Measurements from ENCODE around the gene D2HGDH.
"Not testable (repeated sequence)": the region's sequence is repeated elsewhere in the genome, so short reads cannot be mapped to it uniquely, and the experiment has no call there.

The D2HGDH gene

GRCh38 chr2:241724975-241725870 lies 9.2 kb upstream of the D2HGDH start:
- DNase-seq (ENCODE audit: low read depth), result no peak

- DNase-seq (ENCODE audit: low read depth), result no peak
Observed at GRCh38 chr2:241726459-241726858, 8.0 kb upstream of the D2HGDH start.

DNA sequence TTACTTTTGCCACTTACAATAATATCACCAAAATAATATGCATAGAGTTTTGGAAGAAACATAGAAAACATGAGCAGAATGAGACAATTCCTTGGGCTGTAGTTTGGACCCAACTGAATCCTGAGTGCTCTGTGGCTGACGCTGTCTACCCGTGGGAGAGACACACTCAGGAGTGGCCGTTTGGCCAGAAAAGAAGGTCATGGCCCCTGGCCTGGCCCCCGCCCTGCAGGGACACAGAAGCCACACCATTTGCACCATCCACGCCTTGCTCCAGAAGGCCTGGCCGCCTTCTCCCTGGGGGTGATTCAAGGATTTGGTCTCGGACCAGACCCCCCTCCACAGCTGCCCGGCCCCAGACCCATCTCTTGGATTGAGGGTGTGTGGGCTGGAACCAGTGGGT lies 6.4 kb upstream of the D2HGDH start:
- DNase-seq (ENCODE audit: low read depth), result no peak

GRCh38 chr2:241728627-241729026 lies 5.8 kb upstream of the D2HGDH start:
- no peak for DNase-seq (ENCODE audit: low read depth)

DNA sequence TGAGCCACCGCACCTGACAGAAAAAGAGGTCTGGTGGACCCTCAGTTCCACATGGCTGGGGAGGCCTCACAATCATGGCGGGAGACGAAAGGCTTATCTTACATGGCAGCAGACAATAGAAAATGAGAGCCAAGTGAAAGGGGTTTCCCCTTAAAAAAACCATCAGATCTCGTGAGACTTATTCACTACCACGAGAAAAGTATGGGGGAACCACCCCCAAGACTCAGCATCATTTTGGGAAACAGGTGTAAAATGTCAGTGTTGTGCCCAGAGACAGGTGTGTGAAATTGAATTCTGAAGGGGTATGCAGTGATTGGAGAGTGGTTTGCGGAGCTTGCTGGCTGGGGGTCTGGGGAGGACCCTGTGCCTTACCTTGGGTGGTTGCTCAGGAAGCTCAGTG lies 4.6 kb upstream of the D2HGDH start:
- DNase-seq (ENCODE audit: low read depth), result no peak

DNA sequence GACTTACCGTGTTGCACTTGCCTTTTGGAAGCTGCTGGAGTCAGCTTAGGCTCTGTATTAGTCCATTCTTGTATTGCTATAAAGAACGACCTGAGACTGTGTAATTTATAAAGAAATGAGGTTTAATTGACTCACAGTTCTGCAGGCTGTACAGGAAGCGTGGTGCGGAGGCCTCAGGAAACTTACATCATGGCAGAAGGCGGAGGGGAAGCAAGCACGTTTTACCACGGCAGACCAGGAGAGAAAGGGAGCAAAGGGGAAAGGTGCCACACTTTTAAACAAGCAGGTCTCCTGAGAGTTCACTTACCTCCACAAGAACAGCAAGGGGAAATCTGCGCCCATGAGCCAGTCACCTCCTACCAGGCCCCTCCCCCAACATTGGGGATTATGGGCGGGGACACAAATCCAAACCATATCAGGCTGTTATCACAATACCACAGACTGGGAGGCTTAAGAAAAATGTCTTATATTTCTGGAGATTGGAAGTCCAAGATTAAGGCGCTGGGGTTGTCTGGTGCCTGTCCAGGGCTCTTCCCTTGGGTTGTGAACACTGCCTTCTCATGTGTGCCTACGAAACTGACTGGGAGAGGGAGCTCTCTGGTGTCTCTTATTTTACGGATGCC lies 3.6 kb upstream of the D2HGDH start:
- no peak for DNase-seq (ENCODE audit: low read depth)

DNA sequence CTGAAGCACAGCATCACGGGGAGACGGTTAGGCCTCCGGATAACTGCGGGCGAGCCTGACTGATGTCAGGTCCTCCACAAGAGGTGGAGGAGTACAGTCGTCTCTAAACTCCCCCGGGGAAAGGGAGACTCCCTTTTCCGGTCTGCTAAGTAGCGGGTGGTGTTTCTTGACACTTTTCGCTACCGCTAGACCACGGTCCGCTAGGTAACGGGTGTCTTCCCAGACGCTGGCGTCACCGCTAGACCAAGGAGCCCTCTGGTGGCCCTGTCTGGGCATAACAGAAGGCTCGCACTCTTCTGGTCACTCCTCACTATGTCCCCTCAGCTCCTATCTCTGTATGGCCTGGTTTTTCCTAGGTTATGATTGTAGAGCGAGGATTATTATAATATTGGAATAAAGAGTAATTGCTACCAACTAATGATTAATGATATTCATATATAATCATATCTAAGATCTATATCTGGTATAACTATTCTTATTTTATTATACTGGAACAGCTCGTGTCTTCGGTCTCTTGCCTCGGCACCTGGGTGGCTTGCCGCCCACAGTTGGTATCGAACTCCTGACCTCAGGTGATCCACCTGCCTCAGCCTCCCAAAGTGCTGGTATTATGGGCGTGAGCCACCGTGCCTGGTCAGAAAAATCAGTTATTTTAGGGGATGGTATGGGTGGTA lies 1.8 kb upstream of the D2HGDH start:
- peak; percentile 6 for DNase-seq (ENCODE audit: low read depth)

GRCh38 chr2:241733391-241734207 lies 831 bp upstream of the D2HGDH start:
- DNase-seq (ENCODE audit: low read depth), result no peak

DNA sequence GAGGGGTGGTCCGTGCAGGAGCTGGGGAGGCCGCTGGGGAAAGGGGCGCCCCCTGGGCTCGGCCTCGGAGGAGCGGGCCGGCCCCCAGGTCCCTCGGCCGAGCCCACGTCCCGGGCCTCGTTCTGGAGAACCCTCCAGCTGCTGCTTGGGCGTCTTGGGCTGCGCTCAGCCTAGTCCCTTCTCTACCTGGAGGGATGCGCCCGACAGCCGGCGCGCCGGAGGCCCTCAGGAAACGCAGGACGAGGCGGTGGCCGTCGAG lies 293 bp upstream of the D2HGDH start:
- DNase-seq (ENCODE audit: low read depth), result no peak

- DNase-seq (ENCODE audit: low read depth), result no peak
Observed at GRCh38 chr2:241736111-241736510, 1.7 kb downstream of the D2HGDH start.

DNA sequence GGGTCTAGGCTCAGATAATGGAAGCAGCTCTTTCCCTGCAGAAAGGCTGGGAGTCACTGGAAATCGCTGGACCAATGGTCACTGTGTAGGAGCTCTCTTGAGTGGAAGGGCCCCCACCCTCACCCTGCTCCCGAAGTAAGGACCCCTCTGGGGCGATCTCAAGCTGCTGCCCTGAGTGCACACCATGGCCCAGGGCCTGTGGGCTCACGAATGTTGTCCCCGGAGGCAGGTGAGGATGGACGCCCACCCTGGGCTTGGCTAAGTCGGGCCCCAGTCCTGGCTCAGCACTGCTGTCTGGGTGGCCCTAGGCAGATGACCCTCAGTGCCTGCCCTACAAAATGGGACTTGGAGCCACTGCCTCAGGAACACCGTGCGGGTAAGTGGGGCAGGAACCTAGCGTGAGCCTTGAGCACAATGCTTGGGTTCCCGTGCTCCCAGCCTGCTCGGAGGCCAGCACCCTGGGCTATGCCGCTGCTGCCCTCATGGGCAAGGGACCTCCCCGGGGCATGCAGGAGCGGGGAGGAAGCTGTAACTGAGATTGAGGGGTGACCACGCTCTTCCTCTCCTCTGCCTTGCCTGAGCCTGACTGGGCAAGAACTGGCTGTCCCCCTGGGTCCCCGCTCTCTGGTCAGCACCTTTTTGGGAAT lies 3.7 kb downstream of the D2HGDH start:
- no peak for DNase-seq (ENCODE audit: low read depth)

DNA sequence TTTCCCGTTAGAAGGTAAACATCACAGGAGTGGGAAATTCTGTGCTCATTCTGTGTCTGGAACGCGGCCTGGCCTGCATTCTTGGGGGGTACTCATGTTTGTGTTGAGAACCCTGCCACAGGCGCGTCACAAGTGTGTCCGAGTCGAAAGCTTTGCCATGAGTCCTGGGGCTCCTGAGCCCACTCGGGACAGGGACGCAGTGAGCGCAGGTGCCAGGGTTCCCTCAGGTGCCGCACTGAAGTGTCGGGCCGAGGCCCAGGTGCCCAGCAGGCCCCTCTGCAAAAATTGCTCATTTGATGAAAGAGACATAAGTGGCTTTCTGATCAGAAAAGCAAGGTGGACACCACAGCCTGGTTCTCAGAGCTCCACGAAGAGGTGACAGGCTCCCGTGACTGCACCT lies 4.7 kb downstream of the D2HGDH start:
- DNase-seq (ENCODE audit: low read depth), result no peak

GRCh38 chr2:241739651-241740050 lies 5.2 kb downstream of the D2HGDH start:
- no peak for DNase-seq (ENCODE audit: low read depth)

- no peak for DNase-seq (ENCODE audit: low read depth)
Observed at GRCh38 chr2:241741016-241741415, 6.6 kb downstream of the D2HGDH start.

- DNase-seq (ENCODE audit: low read depth), result no peak
Observed at GRCh38 chr2:241742320-241742939, 8.0 kb downstream of the D2HGDH start.

DNA sequence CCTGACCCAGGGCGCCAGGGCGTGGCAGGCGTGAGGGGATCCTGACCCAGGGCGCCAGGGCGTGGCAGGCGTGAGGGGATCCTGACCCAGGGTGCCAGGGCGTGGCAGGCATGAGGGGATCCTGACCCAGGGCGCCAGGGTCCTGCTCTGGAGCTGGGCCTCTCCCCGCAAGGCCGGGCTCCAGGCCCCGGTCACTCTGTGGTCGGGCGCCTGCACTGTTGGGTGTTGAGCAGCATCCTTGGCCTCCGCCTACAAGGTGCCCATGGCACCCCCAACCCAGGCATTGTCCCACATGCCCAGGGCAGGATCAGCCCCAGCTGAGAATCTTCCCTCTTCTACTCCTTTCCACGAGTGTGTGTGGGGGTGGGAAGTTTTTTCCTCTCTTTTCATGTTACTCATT lies 8.6 kb downstream of the D2HGDH start:
- DNase-seq (ENCODE audit: low read depth), result not testable (repeated sequence)

GRCh38 chr2:241743620-241744019 lies 9.2 kb downstream of the D2HGDH start:
- DNase-seq (ENCODE audit: low read depth), result no peak

GRCh38 chr2:241744028-241744754 lies 9.8 kb downstream of the D2HGDH start:
- no peak for DNase-seq (ENCODE audit: low read depth)

GRCh38 chr2:241745276-241745675 lies 10.8 kb downstream of the D2HGDH start:
- no peak for DNase-seq (ENCODE audit: low read depth)

DNA sequence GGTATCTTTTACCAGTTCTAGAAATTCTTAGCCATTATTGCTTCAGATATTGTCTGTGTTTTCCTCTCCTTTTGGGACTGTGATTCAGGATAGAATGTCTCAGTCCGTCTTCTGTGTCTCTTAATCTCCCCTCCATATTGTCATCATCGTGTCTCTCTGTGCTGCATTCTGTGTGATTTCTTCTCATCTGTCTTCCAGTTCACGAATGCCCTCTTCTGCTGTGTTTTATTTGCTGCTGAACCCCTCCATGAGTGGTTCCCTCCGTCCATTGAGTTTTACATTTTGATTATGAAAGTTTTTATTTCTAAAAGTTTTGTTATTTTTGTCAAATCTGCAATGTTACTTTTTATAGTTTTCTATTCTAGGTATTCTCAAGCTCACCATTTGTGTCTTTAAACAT lies 11.7 kb downstream of the D2HGDH start:
- no peak for DNase-seq (ENCODE audit: low read depth)
